Astrocyte (in vitro differentiated cells and primary cell): ENCODE measurements around the gene FTO. TPM values are rescaled to one million over a fixed set of nuclear protein-coding genes. Genes with fewer than 3 reads are reported as not detected.

ENCODE experiments used
- DNase-seq: peaks from one replicate; pipeline ENCODE4 v3.0.0-alpha.2; 2010; ENCODE audit warnings: low read depth
- FAIRE-seq: peaks from 2 replicates; lab custom pipeline; 2011; peaks lifted over from hg19 to GRCh38; lab: Jason Lieb, UNC
- H2AFZ ChIP-seq: 2 replicates; pipeline ENCODE4 v1.6.0; 2012; ENCODE audit warnings: low read depth, low read length, inconsistent platforms
- H3K27ac ChIP-seq: 2 replicates; pipeline ENCODE4 v1.5.1; 2011; ENCODE audit warnings: low read depth, low read length, inconsistent platforms
- H3K27me3 ChIP-seq: 2 replicates; pipeline ENCODE4 v1.6.0; 2011; ENCODE audit warnings: low read length, inconsistent platforms; ENCODE audit not compliant: insufficient read depth
- H3K36me3 ChIP-seq: 2 replicates; pipeline ENCODE4 v1.5.1; 2011; ENCODE audit warnings: low read length, inconsistent platforms; ENCODE audit not compliant: insufficient read depth
- H3K4me1 ChIP-seq: 2 replicates; pipeline ENCODE4 v1.5.1; 2011; ENCODE audit warnings: low read length, inconsistent platforms; ENCODE audit not compliant: insufficient read depth
- H3K4me2 ChIP-seq: 2 replicates; pipeline ENCODE4 v1.6.0; 2012; ENCODE audit warnings: low read length, inconsistent platforms
- H3K4me3 ChIP-seq: 2 replicates; pipeline ENCODE4 v1.5.1; 2011; ENCODE audit warnings: low read depth, mild to moderate bottlenecking, low read length, inconsistent platforms; ENCODE audit not compliant: insufficient read depth
- H3K79me2 ChIP-seq: 2 replicates; pipeline ENCODE4 v1.6.0; 2012; ENCODE audit warnings: mild to moderate bottlenecking, low read length, inconsistent platforms; ENCODE audit not compliant: insufficient read depth
- H3K9ac ChIP-seq: 2 replicates; pipeline ENCODE4 v1.6.0; 2012; ENCODE audit warnings: mild to moderate bottlenecking, low read length, inconsistent platforms
- H3K9me3 ChIP-seq: 2 replicates; pipeline ENCODE4 v1.5.1; 2012; ENCODE audit warnings: low read depth, mild to moderate bottlenecking, low read length, inconsistent platforms; ENCODE audit not compliant: insufficient read depth
- H4K20me1 ChIP-seq: 2 replicates; pipeline ENCODE4 v1.6.0; 2012; ENCODE audit warnings: low read length, inconsistent platforms; ENCODE audit not compliant: insufficient read depth
- H3K27ac Mint-ChIP-seq: one replicate; pipeline ENCODE4 v1.8.0; 2021; ENCODE audit warnings: mild to moderate bottlenecking, mixed read lengths; ENCODE audit not compliant: unreplicated experiment
- H3K27me3 Mint-ChIP-seq: one replicate; pipeline ENCODE4 v1.8.0; 2021; ENCODE audit warnings: low read depth, mixed read lengths; ENCODE audit not compliant: unreplicated experiment
- H3K36me3 Mint-ChIP-seq: one replicate; pipeline ENCODE4 v1.8.0; 2021; ENCODE audit warnings: low read depth, mixed read lengths; ENCODE audit not compliant: unreplicated experiment
- H3K4me1 Mint-ChIP-seq: one replicate; pipeline ENCODE4 v1.8.0; 2021; ENCODE audit warnings: low read depth, mixed read lengths; ENCODE audit not compliant: unreplicated experiment
- H3K4me3 Mint-ChIP-seq: one replicate; pipeline ENCODE4 v1.8.0; 2021; ENCODE audit warnings: mild to moderate bottlenecking, moderate library complexity, mixed read lengths; ENCODE audit not compliant: unreplicated experiment
- H3K9me3 Mint-ChIP-seq: one replicate; pipeline ENCODE4 v1.8.0; 2021; ENCODE audit warnings: mild to moderate bottlenecking, mixed read lengths; ENCODE audit not compliant: unreplicated experiment
- EZH2 ChIP-seq: IDR thresholded peaks from 2 replicates; pipeline ENCODE4 v1.6.1; 2012; ENCODE audit warnings: mild to moderate bottlenecking, low read length, inconsistent platforms; ENCODE audit not compliant: insufficient read depth
- total RNA-seq: library from RNA; stranded (reverse); gene quantifications from 2 replicates; pipeline ENCODE4 v1.2.1, GENCODE V29; 2021
- TF ChIP-seq, protein P1 (sequence below): IDR thresholded peaks from 2 replicates; pipeline ENCODE4 v1.5.1; 2011; ENCODE audit warnings: low read depth, mild to moderate bottlenecking, inconsistent platforms, low read length, moderate library complexity; ENCODE audit not compliant: insufficient read depth

The FTO gene
- total RNA-seq, 1 donor from 2014 or later, result 73.1 TPM

DNA sequence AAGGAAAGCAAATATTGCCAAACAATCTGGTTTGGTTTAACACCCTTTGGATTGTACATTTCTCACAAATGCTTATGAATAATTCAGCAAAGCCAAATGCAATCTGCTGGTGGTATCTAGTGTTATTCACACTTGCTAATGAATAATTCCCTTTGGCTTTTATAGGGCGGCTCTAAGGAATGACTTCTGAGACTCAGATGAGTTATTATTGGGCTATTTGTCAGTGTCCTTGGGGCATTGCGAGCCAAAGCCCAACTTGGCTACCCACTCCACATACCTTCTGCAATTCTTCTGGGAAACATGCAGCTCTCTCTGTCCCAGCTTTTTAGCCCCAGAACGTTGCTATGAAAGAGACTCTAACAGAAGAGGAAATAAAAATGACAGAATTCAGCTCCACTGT is 41.1 kb downstream of the FTO start:
- peaks cover 74% of the 10 kb centered on the region for H3K79me2 ChIP-seq
- peaks cover 20% of the 10 kb centered on the region for H3K4me1 ChIP-seq
- H4K20me1 ChIP-seq, result peaks cover 76% of the 10 kb centered on the region
- Mint-ChIP-seq H3K27me3 (no peaks in the 10 kb centered on the region), H3K27ac (no peak overlapping the region), H3K4me1 (peaks cover 21% of the 10 kb centered on the region), H3K9me3 (peaks cover 4% of the 10 kb centered on the region), H3K36me3 (no peaks in the 10 kb centered on the region), H3K4me3 (no peak overlapping the region)
- DNase-seq, result peak; percentile 81
- H3K27ac ChIP-seq, result peak overlapping the region; percentile 2
- TF ChIP-seq, protein P1, sequence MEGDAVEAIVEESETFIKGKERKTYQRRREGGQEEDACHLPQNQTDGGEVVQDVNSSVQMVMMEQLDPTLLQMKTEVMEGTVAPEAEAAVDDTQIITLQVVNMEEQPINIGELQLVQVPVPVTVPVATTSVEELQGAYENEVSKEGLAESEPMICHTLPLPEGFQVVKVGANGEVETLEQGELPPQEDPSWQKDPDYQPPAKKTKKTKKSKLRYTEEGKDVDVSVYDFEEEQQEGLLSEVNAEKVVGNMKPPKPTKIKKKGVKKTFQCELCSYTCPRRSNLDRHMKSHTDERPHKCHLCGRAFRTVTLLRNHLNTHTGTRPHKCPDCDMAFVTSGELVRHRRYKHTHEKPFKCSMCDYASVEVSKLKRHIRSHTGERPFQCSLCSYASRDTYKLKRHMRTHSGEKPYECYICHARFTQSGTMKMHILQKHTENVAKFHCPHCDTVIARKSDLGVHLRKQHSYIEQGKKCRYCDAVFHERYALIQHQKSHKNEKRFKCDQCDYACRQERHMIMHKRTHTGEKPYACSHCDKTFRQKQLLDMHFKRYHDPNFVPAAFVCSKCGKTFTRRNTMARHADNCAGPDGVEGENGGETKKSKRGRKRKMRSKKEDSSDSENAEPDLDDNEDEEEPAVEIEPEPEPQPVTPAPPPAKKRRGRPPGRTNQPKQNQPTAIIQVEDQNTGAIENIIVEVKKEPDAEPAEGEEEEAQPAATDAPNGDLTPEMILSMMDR, result no peak
- no peak for TF ChIP-seq EZH2
- no peaks in the 10 kb centered on the region for H3K9me3 ChIP-seq
- no peaks in the 10 kb centered on the region for H3K27me3 ChIP-seq
- H2AFZ ChIP-seq, result no peak overlapping the region
- H3K36me3 ChIP-seq, result no peaks in the 10 kb centered on the region
- H3K9ac ChIP-seq, result no peak overlapping the region
- peak; percentile 49 for FAIRE-seq
- H3K4me3 ChIP-seq, result no peak overlapping the region
- peak overlapping the region; percentile 29 for H3K4me2 ChIP-seq

DNA sequence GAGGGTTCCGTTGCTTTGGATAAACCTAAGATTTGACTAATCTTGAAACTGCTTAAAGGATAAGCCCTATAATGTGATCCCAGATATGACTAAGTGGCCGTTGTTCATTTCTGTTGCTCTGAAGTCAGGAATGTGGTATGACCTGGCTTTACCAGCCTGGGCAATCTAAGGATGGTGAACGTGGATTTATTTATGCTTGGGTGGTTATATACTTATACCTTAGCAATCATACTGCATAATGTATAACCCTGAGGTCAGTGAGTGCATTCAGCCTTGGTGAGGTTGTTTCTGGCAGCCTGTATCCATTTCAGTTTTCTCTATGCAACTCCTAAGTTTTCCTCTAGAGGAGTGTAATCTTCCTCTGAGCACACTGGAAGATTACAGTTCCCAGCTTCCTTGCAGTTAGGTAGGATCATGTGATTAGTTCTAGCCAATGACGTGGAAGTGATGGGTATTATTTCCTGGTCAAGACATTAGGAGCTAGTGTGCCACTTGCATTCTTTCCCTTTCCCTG is 41.9 kb downstream of the FTO start:
- Histone ChIP-seq H3K4me2 (peak overlapping the region; percentile 29), H3K9me3 (no peaks in the 10 kb centered on the region), H3K79me2 (peaks cover 69% of the 10 kb centered on the region), H4K20me1 (peaks cover 74% of the 10 kb centered on the region), H3K4me1 (peaks cover 20% of the 10 kb centered on the region), H3K4me3 (no peak overlapping the region), H2AFZ (no peak overlapping the region), H3K27ac (peak overlapping the region; percentile 16), H3K27me3 (no peaks in the 10 kb centered on the region), H3K9ac (no peak overlapping the region), H3K36me3 (no peaks in the 10 kb centered on the region)
- peaks cover 4% of the 10 kb centered on the region for H3K9me3 Mint-ChIP-seq
- no peak for TF ChIP-seq EZH2
- TF ChIP-seq, protein P1, result peak; percentile 9
- H3K36me3 Mint-ChIP-seq, result no peaks in the 10 kb centered on the region
- DNase-seq, result peak; percentile 57
- no peaks in the 10 kb centered on the region for H3K27me3 Mint-ChIP-seq
- no peak overlapping the region for H3K4me3 Mint-ChIP-seq
- FAIRE-seq, result peak; percentile 9
- H3K4me1 Mint-ChIP-seq, result peaks cover 21% of the 10 kb centered on the region
- no peak overlapping the region for H3K27ac Mint-ChIP-seq

DNA sequence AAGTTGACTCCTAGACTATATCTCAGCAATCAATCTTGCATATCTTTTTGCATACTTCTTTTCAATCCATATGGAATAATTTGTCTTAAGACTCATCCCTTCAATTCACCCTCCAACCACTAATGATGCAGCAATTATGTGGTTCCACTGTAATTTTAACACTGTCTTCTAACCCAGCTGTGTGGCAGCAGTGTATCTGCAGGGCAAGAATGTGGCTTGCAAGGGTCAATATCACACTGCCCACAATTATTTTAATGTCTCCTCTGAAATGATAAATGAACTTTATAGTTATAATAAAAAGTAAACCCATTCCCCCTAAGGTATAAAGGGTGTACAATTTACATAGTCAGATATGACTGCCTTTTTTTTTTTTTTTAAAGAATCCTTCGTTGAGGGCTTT is 48.6 kb downstream of the FTO start:
- no peak overlapping the region for H3K27ac Mint-ChIP-seq
- H3K4me1 ChIP-seq, result peaks cover 7% of the 10 kb centered on the region
- no peak overlapping the region for H3K4me2 ChIP-seq
- no peaks in the 10 kb centered on the region for H3K9me3 ChIP-seq
- H3K36me3 Mint-ChIP-seq, result peaks cover 2% of the 10 kb centered on the region
- no peak overlapping the region for H2AFZ ChIP-seq
- FAIRE-seq (no peak), DNase-seq (no peak)
- no peak overlapping the region for H3K4me3 ChIP-seq
- peaks cover 49% of the 10 kb centered on the region for H3K79me2 ChIP-seq
- TF ChIP-seq, protein P1, result no peak
- TF ChIP-seq EZH2, result no peak
- H3K27ac ChIP-seq, result no peak overlapping the region
- no peaks in the 10 kb centered on the region for H3K36me3 ChIP-seq
- no peaks in the 10 kb centered on the region for H3K27me3 Mint-ChIP-seq
- peaks cover 4% of the 10 kb centered on the region for H3K9me3 Mint-ChIP-seq
- H3K4me1 Mint-ChIP-seq, result peaks cover 19% of the 10 kb centered on the region
- no peak overlapping the region for H3K4me3 Mint-ChIP-seq
- no peaks in the 10 kb centered on the region for H3K27me3 ChIP-seq
- peaks cover 55% of the 10 kb centered on the region for H4K20me1 ChIP-seq
- H3K9ac ChIP-seq, result no peak overlapping the region
